B cell (primary cell): ENCODE measurements around the gene CD74. TPM values are rescaled to one million over a fixed set of nuclear protein-coding genes. Genes with fewer than 3 reads are reported as not detected.
A peak's percentile ranks its signal among the peaks of the same experiment; 100 is the strongest.

Experiments used
- ATAC-seq: fragments of 200-7000 bp; cut with Tn5 transposase; one replicate; pipeline ENCODE4 v1.10.0; 2021; ENCODE audit warnings: low read depth, mild to moderate bottlenecking, moderate number of reproducible peaks, moderate library complexity
- CTCF ChIA-PET: fragments of 350-600 bp; sonication (Branson Sonifier 250); formaldehyde crosslinking; loops from one replicate; lab custom pipeline; 2021; ENCODE audit warnings: antibody characterized with exemption, inconsistent platforms; lab: Charles Lee
- POLR2A ChIA-PET: fragments of 350-600 bp; sonication (Branson Sonifier 250); formaldehyde crosslinking; loops from one replicate; lab custom pipeline; 2021; ENCODE audit warnings: antibody characterized with exemption; lab: Charles Lee
- DNase-seq: peaks from one replicate; pipeline ENCODE4 v3.0.0; 2013
- H2AFZ ChIP-seq: 2 replicates; pipeline ENCODE4 v1.6.1; 2012; ENCODE audit warnings: mild to moderate bottlenecking, low read depth, low read length; ENCODE audit not compliant: insufficient read depth, poor library complexity, severe bottlenecking
- H3K27ac ChIP-seq, 2 donors: 1 replicate in 1 of 2; 2 replicates in 1 of 2; pipeline ENCODE4 v1.5.1; 2012 to 2013; ENCODE audit warnings: low read length in 2 of 2, mild to moderate bottlenecking in 2 of 2, moderate library complexity in 1 of 2
- H3K27me3 ChIP-seq, 4 experiments: fragments of 200-600 bp in 1 of 4; sonication (generic) in 1 of 4; replicated peaks in 1 of 4; 1 replicate in 2 of 4; 2 replicates in 2 of 4; pipeline versions ENCODE4 v1.6.1 to v1.7.0; 2013 to 2016; ENCODE audit warnings: low read length in 3 of 4, mild to moderate bottlenecking in 2 of 4, mixed read lengths in 1 of 4, moderate library complexity in 1 of 4; ENCODE audit not compliant: insufficient read depth in 4 of 4, control insufficient read depth in 3 of 4; ENCODE audit errors: control extremely low read depth in 1 of 4
- H3K36me3 ChIP-seq, 2 experiments: replicated peaks in 1 of 2; 1 replicate in 1 of 2; 2 replicates in 1 of 2; pipeline versions ENCODE4 v1.6.1 to v1.7.1; 2013; ENCODE audit warnings: low read length in 1 of 2; ENCODE audit not compliant: insufficient read depth in 2 of 2, control insufficient read depth in 1 of 2; ENCODE audit errors: control extremely low read depth in 1 of 2, extremely low read depth in 1 of 2
- H3K4me1 ChIP-seq, 2 donors: fragments of 200-600 bp in 1 of 2; sonication (generic) in 1 of 2; 1 replicate in 1 of 2; 2 replicates in 1 of 2; pipeline versions ENCODE4 v1.5.1 to v1.6.1; 2013 to 2017; ENCODE audit warnings: low read length in 2 of 2; ENCODE audit not compliant: control insufficient read depth in 2 of 2, insufficient read depth in 2 of 2
- H3K4me2 ChIP-seq: replicated peaks from 2 replicates; pipeline ENCODE3; 2012; ENCODE audit warnings: mild to moderate bottlenecking, low read depth, low read length; ENCODE audit not compliant: poor library complexity, severe bottlenecking
- H3K4me3 ChIP-seq, 5 experiments: fragments of 200-600 bp in 1 of 5; sonication (generic) in 1 of 5; 1 replicate in 3 of 5; 2 replicates in 2 of 5; pipeline versions ENCODE4 v1.5.1 to v1.7.0; 2011 to 2016; ENCODE audit warnings: low read length in 4 of 5, mild to moderate bottlenecking in 4 of 5, low read depth in 2 of 5, control low read depth in 1 of 5, moderate library complexity in 1 of 5; ENCODE audit not compliant: insufficient read depth in 1 of 5; ENCODE audit errors: control extremely low read depth in 1 of 5, extremely low read depth in 1 of 5
- H3K79me2 ChIP-seq: fragments of 200-600 bp; sonication (generic); one replicate; pipeline ENCODE4 v1.6.0; 2016; ENCODE audit warnings: low read length; ENCODE audit not compliant: control insufficient read depth, insufficient read depth
- H3K9ac ChIP-seq: fragments of 200-600 bp; sonication (generic); 2 replicates; pipeline ENCODE4 v1.6.1; 2017; ENCODE audit warnings: mild to moderate bottlenecking, low read length, moderate library complexity
- H3K9me3 ChIP-seq, 3 donors: one replicate each; pipeline versions ENCODE4 v1.6.1 to v1.7.1; 2013; ENCODE audit warnings: low read length in 2 of 3; ENCODE audit not compliant: control insufficient read depth in 2 of 3, insufficient read depth in 1 of 3; ENCODE audit errors: control extremely low read depth in 1 of 3
- H4K20me1 ChIP-seq: 2 replicates; pipeline ENCODE4 v1.6.0; 2012; ENCODE audit warnings: mild to moderate bottlenecking, low read length; ENCODE audit not compliant: insufficient read depth, control insufficient read depth, poor library complexity, severe bottlenecking
- H3K27ac Mint-ChIP-seq: one replicate; pipeline ENCODE4 v1.8.0; 2021; ENCODE audit warnings: mixed read lengths
- H3K27me3 Mint-ChIP-seq: one replicate; pipeline ENCODE4 v1.8.0; 2021; ENCODE audit warnings: mixed read lengths
- H3K4me1 Mint-ChIP-seq: one replicate; pipeline ENCODE4 v1.8.0; 2021; ENCODE audit warnings: mixed read lengths
- H3K4me3 Mint-ChIP-seq: one replicate; pipeline ENCODE4 v1.8.0; 2021; ENCODE audit warnings: mixed read lengths
- H3K9me3 Mint-ChIP-seq: one replicate; pipeline ENCODE4 v1.8.0; 2022; ENCODE audit warnings: mixed read lengths; ENCODE audit not compliant: insufficient read depth
- EZH2 ChIP-seq: IDR thresholded peaks from 2 replicates; pipeline ENCODE4 v1.6.1; 2012; ENCODE audit warnings: borderline replicate concordance, low read depth, mild to moderate bottlenecking, moderate library complexity, low read length; ENCODE audit not compliant: insufficient read depth, poor library complexity, severe bottlenecking
- WGBS: methylation state at CpG from one replicate; pipeline ENCODE4 v1.1.5; 2013; ENCODE audit warnings: missing lambda C conversion rate; ENCODE audit not compliant: insufficient coverage; 5-methylcytosine and 5-hydroxymethylcytosine counted together
- intact Hi-C: fragments of 100-400 bp; cut with micrococcal nuclease; formaldehyde crosslinking; loops from one replicate; pipeline ENCODE4 v1.10.0; 2022
- polyA plus RNA-seq: library from polyadenylated mRNA; depleted of rRNA; stranded (reverse); fragments of >200 nt; gene quantifications from 2 replicates; pipeline ENCODE4 v1.2.3, GENCODE V29; 2012
- total RNA-seq, 2 donors: library from RNA; stranded (reverse); fragments of 120-200 nt in 1 of 2; gene quantifications; 1 replicate in 1 of 2; 2 replicates in 1 of 2; pipeline versions ENCODE4 v1.2.3 to v1.2.4, GENCODE V29; 2013 to 2022
- TF ChIP-seq, protein P1 (sequence below): fragments of 200-600 bp; IDR thresholded peaks from one replicate; pipeline ENCODE4 v1.8.0; 2022; ENCODE audit warnings: antibody characterized with exemption, mild to moderate bottlenecking

Gene CD74
- total and polyA plus RNA-seq, 2 donors (not counting 1 experiment from before 2014, with no cell fraction given): 5,670 to 14,307 TPM

DNA sequence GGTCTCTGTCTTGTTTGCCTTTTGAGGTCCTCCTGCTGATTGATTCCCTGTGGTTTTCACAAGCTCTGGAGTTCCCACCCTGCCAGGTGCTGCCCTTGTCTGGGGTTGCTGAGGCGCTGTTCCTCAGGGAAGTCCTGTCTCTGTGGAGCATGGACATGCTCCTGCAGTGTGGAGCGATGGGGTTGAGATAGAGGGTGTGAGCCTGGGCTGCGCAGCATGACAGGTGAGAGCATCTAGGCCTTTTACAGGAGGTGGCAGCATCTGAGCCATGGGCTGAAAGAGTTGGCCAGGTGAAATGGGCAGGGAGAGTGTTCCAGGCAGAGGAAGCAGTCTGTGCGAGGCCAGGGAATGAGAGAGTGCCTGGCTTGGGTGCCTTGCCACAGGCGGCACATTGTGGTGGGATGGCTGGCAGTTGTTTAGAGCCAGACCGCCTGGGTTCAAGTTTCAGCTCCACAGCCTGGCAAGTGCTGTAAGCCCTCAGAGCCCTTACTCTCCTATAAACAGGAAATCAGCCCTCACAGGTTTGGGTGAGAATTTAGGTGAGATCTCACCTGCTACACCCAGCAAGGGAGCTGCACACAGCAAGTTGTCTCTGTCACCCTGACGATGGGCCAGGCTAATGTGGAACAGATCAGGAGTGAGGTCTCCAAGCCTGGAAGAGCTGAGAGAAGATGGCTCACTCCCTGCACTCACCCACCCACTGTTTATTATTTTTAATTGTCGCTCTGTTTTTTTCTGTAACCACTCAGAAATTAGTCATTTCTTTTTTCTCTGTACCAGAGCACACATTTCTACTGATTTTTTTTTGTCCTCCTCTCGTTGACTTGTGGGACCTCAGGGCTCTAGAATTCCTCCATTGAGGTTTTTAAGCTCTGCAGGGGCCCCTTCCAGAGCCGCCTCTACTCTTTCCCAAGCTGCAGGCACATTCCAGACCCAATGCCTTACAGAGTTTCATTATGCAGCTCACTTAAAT, 35.6 kb downstream of the CD74 start:
- H3K27ac Mint-ChIP-seq: peak overlapping the region; percentile 10
- WGBS: 77% methylated on average over 7 of the region's 10 CpGs

More for the DNA sequence above, 35.6 kb downstream of the CD74 start:
- H3K27me3 ChIP-seq: no peaks in the 10 kb centered on the region
- H3K9ac ChIP-seq: no peak overlapping the region
- Mint-ChIP-seq H3K9me3 (no peaks in the 10 kb centered on the region), H3K4me1 (no peaks in the 10 kb centered on the region), H3K27me3 (no peaks in the 10 kb centered on the region), H3K4me3 (no peak overlapping the region)
- ChIA-PET POLR2A (no interaction called here), CTCF (interaction anchor here (1.3 kb wide), 1 partner anchor 21 kb away, joined by 3 read pairs; no protein-coding TSS in a partner anchor)
- H3K36me3 ChIP-seq: peaks cover 1 to 95% of the 10 kb centered on the region in 2 experiments
- ATAC-seq (no peak), DNase-seq (peak; percentile 31)
- H2AFZ ChIP-seq: no peak overlapping the region
- peaks cover 21% of the 10 kb centered on the region for H3K79me2 ChIP-seq
- no peaks in the 10 kb centered on the region for H3K9me3 ChIP-seq
- H4K20me1 ChIP-seq: no peaks in the 10 kb centered on the region
- H3K27ac ChIP-seq: no peak overlapping the region
- H3K4me2 ChIP-seq: no peak overlapping the region
- intact Hi-C loops: no loop called here
- H3K4me1 ChIP-seq: no peaks in the 10 kb centered on the region
- no peak overlapping the region for H3K4me3 ChIP-seq
- TF ChIP-seq, protein P1, sequence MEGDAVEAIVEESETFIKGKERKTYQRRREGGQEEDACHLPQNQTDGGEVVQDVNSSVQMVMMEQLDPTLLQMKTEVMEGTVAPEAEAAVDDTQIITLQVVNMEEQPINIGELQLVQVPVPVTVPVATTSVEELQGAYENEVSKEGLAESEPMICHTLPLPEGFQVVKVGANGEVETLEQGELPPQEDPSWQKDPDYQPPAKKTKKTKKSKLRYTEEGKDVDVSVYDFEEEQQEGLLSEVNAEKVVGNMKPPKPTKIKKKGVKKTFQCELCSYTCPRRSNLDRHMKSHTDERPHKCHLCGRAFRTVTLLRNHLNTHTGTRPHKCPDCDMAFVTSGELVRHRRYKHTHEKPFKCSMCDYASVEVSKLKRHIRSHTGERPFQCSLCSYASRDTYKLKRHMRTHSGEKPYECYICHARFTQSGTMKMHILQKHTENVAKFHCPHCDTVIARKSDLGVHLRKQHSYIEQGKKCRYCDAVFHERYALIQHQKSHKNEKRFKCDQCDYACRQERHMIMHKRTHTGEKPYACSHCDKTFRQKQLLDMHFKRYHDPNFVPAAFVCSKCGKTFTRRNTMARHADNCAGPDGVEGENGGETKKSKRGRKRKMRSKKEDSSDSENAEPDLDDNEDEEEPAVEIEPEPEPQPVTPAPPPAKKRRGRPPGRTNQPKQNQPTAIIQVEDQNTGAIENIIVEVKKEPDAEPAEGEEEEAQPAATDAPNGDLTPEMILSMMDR: no peak
- TF ChIP-seq EZH2: no peak
